Stromal cell of bone marrow (primary cell): Measurements from ENCODE around the gene ZNF205.
"Not testable (repeated sequence)": the region's sequence is repeated elsewhere in the genome, so short reads cannot be mapped to it uniquely, and the experiment has no call there.

Source experiments
- DNase-seq: peaks from one replicate; pipeline ENCODE4 v3.0.0-alpha.2; 2012; ENCODE audit warnings: low read depth

Gene ZNF205

GRCh38 chr16:3112058-3112880 lies at the start of gene ZNF205:
Gene ZNF205, plus strand, starts transcription at chr16:3112586. Its CDS starts 845 bp downstream, at chr16:3113431.
- DNase-seq, result no peak

GRCh38 chr16:3063625-3064386 lies 48.6 kb upstream of the ZNF205 start:
- DNase-seq, result no peak

GRCh38 chr16:3065069-3065741 lies 47.2 kb upstream of the ZNF205 start, which contains the start of gene IL32:
Gene IL32, plus strand, starts transcription at chr16:3065640. Its CDS starts 172 bp downstream, at chr16:3065812.
- no peak for DNase-seq

- DNase-seq, result no peak
Measured at GRCh38 chr16:3065742-3066439, 46.5 kb upstream of the ZNF205 start.

GRCh38 chr16:3066440-3066748 lies 46.0 kb upstream of the ZNF205 start:
- no peak for DNase-seq

GRCh38 chr16:3068487-3068886 lies 43.9 kb upstream of the ZNF205 start:
- DNase-seq, result no peak

- DNase-seq, result not testable (repeated sequence)
Measured at GRCh38 chr16:3069146-3069545, 43.2 kb upstream of the ZNF205 start.

- no peak for DNase-seq
Measured at GRCh38 chr16:3070608-3071111, 41.7 kb upstream of the ZNF205 start.

- DNase-seq, result no peak
Measured at GRCh38 chr16:3071655-3072054, 40.7 kb upstream of the ZNF205 start.

- not testable (repeated sequence) for DNase-seq
Measured at GRCh38 chr16:3072148-3072547, 40.2 kb upstream of the ZNF205 start.

GRCh38 chr16:3072576-3073263 lies 39.7 kb upstream of the ZNF205 start:
- not testable (repeated sequence) for DNase-seq

GRCh38 chr16:3073448-3073847 lies 38.9 kb upstream of the ZNF205 start:
- no peak for DNase-seq

GRCh38 chr16:3074860-3075522 lies 37.4 kb upstream of the ZNF205 start:
- no peak for DNase-seq

- no peak for DNase-seq
Measured at GRCh38 chr16:3075523-3075915, 36.9 kb upstream of the ZNF205 start.

- not testable (repeated sequence) for DNase-seq
Measured at GRCh38 chr16:3075946-3076345, 36.4 kb upstream of the ZNF205 start.

GRCh38 chr16:3076577-3076976 lies 35.8 kb upstream of the ZNF205 start:
- no peak for DNase-seq

- no peak for DNase-seq
Measured at GRCh38 chr16:3080024-3080423, 32.4 kb upstream of the ZNF205 start.

- not testable (repeated sequence) for DNase-seq
Measured at GRCh38 chr16:3081957-3082356, 30.4 kb upstream of the ZNF205 start.

GRCh38 chr16:3083408-3083807 lies 29.0 kb upstream of the ZNF205 start:
- DNase-seq, result not testable (repeated sequence)

- DNase-seq, result no peak
Measured at GRCh38 chr16:3084491-3084890, 27.9 kb upstream of the ZNF205 start.
